ENCODE data around the gene ITPR2.

Gene ITPR2

DNA sequence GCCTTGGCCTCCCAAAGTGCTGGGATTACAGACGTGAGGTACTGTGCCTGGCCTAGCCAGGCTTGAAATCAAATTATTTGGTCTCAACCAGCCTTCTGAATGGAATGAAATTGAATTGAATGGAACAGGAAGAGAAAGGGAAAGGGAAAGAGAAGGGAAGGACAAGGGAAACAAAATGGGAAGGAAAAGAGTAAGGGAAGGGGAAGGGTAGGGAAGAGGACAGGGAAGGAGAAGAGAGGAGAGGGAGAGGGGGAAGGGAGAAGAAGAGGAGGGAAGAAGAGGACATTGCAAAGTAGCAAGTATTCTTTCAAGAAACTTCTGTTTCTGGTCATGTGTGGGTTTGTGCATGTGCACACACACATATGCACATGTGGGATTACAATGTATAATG, 97.8 kb downstream of the ITPR2 start:
- no peaks in the 10 kb centered on the region for H3K27me3 ChIP-seq (ENCODE audit: insufficient read depth, poor library complexity, severe bottlenecking)
- H3K27ac ChIP-seq (replicated peaks), result no peak overlapping the region
- TF ChIP-seq GABPA (IDR thresholded peaks at IDR 0.05; ENCODE audit: low read depth), result no peak
- TF ChIP-seq SPI1 (IDR thresholded peaks at IDR 0.05; ENCODE audit: borderline replicate concordance, low read depth), result no peak
- no peak for TF ChIP-seq POLR2AphosphoS5 (IDR thresholded peaks at IDR 0.05; ENCODE audit: low read depth)
- no peak for TF ChIP-seq REST (IDR thresholded peaks at IDR 0.05; ENCODE audit: insufficient replicate concordance, low read depth)
- TF ChIP-seq, protein P1, sequence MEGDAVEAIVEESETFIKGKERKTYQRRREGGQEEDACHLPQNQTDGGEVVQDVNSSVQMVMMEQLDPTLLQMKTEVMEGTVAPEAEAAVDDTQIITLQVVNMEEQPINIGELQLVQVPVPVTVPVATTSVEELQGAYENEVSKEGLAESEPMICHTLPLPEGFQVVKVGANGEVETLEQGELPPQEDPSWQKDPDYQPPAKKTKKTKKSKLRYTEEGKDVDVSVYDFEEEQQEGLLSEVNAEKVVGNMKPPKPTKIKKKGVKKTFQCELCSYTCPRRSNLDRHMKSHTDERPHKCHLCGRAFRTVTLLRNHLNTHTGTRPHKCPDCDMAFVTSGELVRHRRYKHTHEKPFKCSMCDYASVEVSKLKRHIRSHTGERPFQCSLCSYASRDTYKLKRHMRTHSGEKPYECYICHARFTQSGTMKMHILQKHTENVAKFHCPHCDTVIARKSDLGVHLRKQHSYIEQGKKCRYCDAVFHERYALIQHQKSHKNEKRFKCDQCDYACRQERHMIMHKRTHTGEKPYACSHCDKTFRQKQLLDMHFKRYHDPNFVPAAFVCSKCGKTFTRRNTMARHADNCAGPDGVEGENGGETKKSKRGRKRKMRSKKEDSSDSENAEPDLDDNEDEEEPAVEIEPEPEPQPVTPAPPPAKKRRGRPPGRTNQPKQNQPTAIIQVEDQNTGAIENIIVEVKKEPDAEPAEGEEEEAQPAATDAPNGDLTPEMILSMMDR (IDR thresholded peaks at IDR 0.05; ENCODE audit: insufficient read depth, low read length), result no peak
- H3K4me3 ChIP-seq (replicated peaks; ENCODE audit: insufficient read depth, low read length), result no peak overlapping the region
- no peak for DNase-seq (ENCODE audit: low read depth in 1 of 2, low spot score in 1 of 2)

GRCh38 chr12:26734510-26735248, 98.3 kb downstream of the ITPR2 start:
- Histone ChIP-seq H3K4me3 (replicated peaks; ENCODE audit: insufficient read depth, low read length) (no peak overlapping the region), H3K27me3 (ENCODE audit: insufficient read depth, poor library complexity, severe bottlenecking) (no peaks in the 10 kb centered on the region), H3K27ac (replicated peaks) (no peak overlapping the region)
- no peak for DNase-seq (ENCODE audit: low read depth in 1 of 2, low spot score in 1 of 2)
- TF ChIP-seq REST (IDR thresholded peaks at IDR 0.05; ENCODE audit: insufficient replicate concordance, low read depth), result peak; percentile 82
- TF ChIP-seq, protein P1 (IDR thresholded peaks at IDR 0.05; ENCODE audit: insufficient read depth, low read length), result no peak

- no peak overlapping the region for H3K4me3 ChIP-seq (replicated peaks; ENCODE audit: insufficient read depth, low read length)
- peak; percentile 88 for TF ChIP-seq SPI1 (IDR thresholded peaks at IDR 0.05; ENCODE audit: borderline replicate concordance, low read depth)
- TF ChIP-seq, protein P1 (IDR thresholded peaks at IDR 0.05; ENCODE audit: insufficient read depth, low read length), result no peak
- DNase-seq (ENCODE audit: low read depth in 1 of 2, low spot score in 1 of 2), result peak; percentile 35 to 64
- no peaks in the 10 kb centered on the region for H3K27me3 ChIP-seq (ENCODE audit: insufficient read depth, poor library complexity, severe bottlenecking)
- no peak overlapping the region; the same call in 1 of the 2 replicates for H3K27ac ChIP-seq (replicated peaks)
Observed at GRCh38 chr12:26732005-26732908, 100.7 kb downstream of the ITPR2 start.

Data from HL-60 (cell line).